A549 (cell line): ENCODE data around the gene OR52N2.

ENCODE experiments used
- CTCF ChIP-seq: fragments of >200 bp; sonication (Bioruptor Twin); formaldehyde crosslinking; IDR thresholded peaks from 3 replicates; pipeline ENCODE4 v1.5.1; 2016
- EP300 ChIP-seq, 2 experiments: fragments of >200 bp; sonication (Bioruptor Twin); formaldehyde crosslinking; IDR thresholded peaks; 2 replicates in 1 of 2; 3 replicates in 1 of 2; pipeline ENCODE4 v1.6.1; 2016 to 2017
- MYC ChIP-seq: IDR thresholded peaks from 2 replicates; pipeline ENCODE4 v1.6.1; 2012; ENCODE audit warnings: mild to moderate bottlenecking, inconsistent platforms, low read length, improper control_type of control experiment, borderline replicate concordance
- RCOR1 ChIP-seq: fragments of 150-350 bp; IDR thresholded peaks from 2 replicates; pipeline ENCODE4 v1.6.1; 2014; ENCODE audit warnings: antibody characterized with exemption, low read length, low read depth
- RNF2 ChIP-seq: fragments of 200-600 bp; sonication (generic); IDR thresholded peaks from 2 replicates; pipeline ENCODE4 v1.6.1; 2016; ENCODE audit warnings: low read depth, mild to moderate bottlenecking, antibody characterized with exemption, moderate library complexity, borderline replicate concordance

GRCh38 chr11:5831196-5831829, 22.6 kb downstream of the OR52N2 start:
- TF ChIP-seq EP300 (IDR thresholded peaks at IDR 0.05) (no peak), CTCF (no peak), MYC (no peak), RCOR1 (no peak), RNF2 (no peak)
